Activated gamma-delta T cell treated with Interleukin-2 at 50 U/mL for 16 hours (primary cell): ENCODE measurements around the gene LYVE1.
"Not testable (repeated sequence)": the region's sequence is repeated elsewhere in the genome, so short reads cannot be mapped to it uniquely, and the experiment has no call there.

ENCODE experiments used
- DNase-seq: peaks from one replicate; pipeline ENCODE4 v3.0.0-alpha.2; 2020

Gene LYVE1, protein sequence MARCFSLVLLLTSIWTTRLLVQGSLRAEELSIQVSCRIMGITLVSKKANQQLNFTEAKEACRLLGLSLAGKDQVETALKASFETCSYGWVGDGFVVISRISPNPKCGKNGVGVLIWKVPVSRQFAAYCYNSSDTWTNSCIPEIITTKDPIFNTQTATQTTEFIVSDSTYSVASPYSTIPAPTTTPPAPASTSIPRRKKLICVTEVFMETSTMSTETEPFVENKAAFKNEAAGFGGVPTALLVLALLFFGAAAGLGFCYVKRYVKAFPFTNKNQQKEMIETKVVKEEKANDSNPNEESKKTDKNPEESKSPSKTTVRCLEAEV

DNA sequence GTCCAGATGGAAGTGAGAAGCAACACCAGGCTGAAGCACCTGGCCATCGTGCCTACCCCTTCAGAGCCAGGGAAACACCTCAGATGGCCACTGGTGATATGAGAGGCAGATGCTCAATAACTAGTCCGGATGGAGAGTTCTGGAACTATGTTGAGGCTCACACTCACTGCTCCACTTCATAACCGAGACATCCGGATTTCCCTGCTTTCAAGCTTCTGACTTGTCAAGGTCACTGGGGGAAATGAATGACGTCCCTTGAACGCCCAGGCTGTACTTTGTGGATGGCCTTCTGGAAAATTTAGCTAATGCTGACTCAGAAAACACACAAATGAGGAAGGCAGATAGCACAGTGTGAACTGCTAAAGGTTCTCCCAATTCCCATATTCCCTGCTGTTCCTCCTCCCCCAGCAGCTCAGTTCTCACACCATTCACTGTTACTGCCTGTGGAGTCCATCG, at the start of gene LYVE1:
Gene LYVE1 (minus strand): TSS at position 180 of the 456 bp plus-strand sequence. CDS start 133 bp downstream, at position 47.
- DNase-seq, result no peak

DNA sequence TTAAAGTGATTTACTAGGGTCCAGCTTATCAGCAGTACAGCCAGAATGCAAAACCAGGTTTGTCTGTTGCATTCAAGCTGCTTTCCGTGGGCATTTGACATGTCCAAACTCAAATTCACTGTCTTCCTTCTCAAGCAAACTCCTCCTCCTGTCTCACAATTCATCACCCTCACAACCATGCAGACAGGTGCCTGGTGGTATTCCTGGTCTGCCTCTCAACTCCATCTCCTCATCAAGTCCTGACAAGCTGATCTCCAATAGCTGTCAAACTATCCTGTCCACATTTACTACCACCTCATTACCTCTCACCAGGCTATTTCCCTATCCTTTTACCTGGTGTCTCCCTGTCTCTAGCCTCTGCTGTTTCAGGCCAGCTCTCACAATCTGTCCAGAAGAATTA, 49.1 kb upstream of the LYVE1 start:
- DNase-seq, result no peak

DNA sequence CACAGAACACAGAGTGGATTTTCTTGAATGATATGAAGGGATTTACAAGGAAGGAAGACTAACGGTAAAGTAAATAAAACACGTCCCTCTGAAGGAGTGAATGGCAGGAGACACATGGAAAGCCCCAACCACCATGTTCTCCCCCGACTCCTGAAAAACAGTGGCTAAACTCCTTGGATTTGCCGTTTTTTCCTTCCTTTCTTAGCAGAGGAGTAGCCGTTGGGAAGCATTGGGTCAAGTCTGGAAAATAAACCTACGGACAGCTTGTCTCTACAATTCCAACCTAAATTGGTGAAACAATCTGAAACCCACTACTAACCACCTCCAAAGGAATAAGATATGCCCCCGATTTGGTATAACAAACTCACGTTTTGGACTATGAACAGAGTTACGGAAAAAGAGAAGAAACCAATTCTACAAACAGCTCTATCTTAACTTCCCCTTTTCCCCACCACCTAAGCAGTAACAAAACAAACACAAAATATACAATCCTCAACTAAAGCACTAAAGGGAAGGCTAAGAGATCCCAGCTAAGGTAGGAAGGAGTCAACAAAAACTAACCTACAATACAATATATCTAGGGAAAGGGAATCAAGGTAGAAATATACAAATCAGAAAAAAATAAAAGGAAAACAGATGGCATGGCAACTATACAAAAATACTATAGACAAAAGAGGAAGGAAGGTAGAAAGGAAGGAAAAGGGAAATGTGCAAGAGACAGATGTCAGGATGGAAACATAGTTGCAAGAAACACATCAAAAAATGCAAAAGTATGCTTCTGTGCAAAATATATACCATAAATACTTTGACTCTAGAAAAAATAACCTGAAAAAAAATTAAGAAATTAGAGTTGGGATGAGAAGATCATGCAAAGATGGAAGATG, 43.8 kb upstream of the LYVE1 start:
- DNase-seq, result no peak

DNA sequence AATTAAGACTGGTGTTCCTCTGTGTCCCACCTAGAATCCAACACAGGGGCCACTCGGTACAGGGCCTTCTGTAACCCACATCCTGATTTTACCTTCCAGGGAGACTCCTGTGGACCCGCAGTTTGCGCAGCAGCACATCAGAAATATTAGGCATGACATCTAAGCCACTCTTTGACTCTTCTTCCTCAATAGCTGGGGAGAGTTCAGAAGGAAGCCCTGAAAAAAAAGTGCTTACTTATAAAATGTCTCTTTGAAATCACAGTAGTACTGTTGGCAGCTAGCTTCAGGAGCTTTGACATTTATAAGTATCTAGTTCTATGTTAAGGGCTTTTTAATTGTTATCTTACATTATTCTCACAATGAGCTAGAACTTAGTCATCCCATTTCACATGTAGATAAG, 41.2 kb upstream of the LYVE1 start:
- no peak for DNase-seq

DNA sequence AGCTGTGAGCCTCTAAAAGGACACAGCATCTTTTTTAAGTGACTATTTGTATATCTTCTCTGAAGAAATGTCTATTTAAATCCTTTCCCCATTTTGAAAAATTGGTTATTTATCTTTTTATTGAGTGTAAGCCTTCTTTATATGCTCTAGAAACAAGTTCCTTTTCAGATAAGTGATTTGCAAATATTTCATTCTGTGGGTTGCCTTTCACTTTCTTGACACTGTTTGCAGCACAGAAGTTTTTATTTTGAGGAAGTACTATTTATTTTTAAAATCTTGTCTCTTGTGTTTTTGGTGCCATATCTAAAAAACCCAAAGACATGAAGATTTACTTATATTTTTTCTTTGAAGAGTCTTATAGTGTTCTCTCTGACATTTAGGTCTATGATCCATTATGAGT, 40.1 kb upstream of the LYVE1 start:
- no peak for DNase-seq

DNA sequence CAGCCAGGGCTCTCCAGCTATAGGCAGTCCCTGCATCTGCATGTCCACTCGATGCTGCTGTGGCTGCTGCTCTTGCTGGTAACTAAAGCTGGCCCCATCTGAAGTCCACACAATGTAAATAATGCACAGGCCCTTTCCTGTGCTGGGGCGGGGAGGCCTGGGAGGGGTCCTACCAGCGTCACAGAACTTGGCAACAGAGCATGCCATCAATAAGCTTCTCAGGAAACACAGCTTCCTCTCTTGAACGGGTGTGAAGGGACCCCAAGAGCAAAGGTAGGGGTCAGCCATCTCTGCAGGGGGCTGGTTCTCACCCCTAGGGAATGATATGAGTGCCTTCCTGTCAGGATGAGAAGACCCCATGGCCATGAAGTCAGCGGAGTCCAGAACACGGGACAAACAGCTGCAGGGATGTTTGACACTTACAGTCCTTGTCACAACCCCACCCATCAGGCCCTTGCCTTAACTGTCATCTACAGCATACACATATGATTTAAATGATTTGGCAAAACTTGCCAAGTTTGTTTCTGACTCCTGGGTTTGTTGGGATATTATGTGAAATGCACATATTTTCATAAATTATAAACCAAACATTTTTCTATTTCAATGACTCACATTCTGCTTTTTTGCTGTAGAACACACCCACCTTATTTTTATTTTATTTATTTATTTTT, 39.1 kb upstream of the LYVE1 start:
- no peak for DNase-seq

DNA sequence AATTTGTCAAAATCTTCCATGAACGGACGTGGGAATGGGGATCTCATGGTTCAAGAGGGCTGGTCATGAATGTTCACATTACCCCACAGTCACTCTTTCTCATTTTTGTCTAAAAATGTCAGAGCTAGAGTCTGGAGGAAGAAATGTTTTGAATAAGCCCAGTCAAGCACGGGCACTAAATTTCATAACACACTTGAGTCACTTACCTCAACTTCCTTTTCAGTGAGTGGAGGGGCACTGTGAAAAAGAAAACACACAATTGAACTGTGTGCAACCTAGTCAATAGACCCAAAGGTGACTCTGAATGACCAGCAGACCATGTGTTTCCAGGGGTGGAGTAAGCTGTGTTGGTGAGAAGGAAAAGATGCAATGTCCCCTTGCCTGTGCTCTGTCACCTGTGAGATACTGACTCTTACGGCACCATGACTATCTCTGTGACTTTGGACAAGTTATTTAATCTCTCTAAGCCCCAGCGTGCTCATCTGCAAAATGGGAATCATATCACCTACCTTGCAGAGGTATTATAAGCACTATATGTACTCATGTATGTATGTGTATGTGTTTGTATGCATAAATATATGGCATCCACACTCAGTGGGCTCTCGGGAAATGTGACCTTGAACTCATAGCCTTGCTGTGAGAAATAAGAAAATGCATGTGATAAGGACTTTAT, 38.2 kb upstream of the LYVE1 start:
- DNase-seq, result no peak

DNA sequence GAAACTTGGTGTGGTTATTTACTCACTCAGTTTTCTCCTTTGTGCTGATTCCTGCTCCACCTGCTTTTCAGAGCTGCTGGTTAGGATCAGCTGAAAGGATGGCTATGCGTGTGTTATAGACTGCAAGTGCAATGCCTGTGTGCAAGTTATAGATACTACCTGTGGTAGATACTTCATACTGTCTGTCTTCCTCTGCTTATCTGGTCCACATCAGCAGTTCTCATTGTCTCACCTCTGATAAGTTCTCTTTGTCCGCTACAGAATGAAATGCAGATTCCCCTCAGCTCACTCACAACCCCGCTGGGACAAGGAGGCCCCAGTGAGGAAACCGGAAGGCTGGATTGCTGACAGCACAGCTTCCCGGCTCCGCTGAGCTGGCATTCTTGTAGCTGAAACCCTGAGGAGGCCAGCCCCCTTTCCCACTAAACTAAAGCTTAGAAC, 37.5 kb upstream of the LYVE1 start:
- no peak for DNase-seq

DNA sequence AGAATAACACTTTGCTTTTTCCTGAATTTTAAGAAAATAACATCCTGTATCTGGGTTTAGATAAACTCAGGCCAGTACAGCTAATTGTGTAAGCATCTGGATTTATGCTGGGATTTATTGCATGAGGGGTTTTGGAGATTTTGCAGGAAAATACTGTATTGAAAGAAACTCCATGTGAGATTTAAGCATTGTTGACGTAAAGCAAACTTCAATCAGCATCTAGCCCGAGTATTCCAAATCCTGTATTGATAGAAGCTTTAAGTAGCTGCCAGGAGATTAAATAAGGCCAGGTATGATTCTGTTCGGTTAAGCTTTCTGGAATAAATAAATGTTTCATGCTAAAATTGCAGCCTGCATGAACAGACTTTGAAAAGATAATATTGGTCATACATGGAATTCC, 36.3 kb upstream of the LYVE1 start:
- no peak for DNase-seq

DNA sequence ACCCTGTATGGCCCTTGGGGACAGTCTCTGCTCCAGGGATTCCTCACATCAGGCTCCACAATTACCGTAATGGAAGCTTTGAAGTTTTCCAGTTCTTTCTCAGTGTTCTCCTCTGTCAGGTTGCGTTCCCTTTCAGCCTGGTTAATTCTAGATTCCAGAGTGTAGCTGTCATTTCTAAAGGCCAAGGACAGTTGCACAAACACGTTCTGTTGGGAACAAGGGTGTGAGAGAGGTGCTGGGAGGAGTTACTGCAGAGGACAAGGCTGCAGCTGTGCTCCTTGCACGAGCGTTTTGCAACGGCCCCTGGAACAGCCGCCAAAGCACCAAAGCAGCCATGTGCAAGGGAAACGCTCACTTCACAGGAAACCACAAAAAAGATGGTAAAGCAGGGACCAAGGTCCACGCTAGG, 35.9 kb upstream of the LYVE1 start:
- no peak for DNase-seq

DNA sequence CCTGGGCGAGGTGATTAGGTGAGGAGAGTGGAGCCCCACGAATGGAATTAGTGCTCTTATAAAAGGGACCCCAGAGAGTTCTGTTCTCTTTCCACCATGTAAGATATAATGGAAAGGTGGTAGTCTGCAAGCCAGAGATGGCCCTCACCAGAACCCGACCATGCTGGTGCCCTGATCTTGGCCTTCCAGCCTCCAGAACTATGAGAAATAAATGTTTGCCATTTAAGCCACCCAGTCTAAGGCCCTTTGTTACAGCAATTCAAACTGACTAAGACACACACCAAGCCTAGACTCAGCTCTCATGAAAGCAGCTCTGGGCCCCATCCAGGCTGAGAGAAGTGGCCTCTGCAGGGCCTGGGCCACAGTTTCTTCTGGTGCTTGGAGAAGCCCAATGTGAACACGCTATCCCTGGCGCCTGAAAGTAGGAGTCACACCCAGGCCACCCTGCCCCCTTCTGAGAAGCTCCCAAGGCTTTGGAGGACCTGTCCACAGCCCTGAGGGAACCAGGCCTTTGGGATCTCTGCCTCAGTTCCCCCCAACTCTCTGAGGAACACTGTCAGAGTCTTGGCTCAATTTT, 35.3 kb upstream of the LYVE1 start:
- DNase-seq, result no peak

DNA sequence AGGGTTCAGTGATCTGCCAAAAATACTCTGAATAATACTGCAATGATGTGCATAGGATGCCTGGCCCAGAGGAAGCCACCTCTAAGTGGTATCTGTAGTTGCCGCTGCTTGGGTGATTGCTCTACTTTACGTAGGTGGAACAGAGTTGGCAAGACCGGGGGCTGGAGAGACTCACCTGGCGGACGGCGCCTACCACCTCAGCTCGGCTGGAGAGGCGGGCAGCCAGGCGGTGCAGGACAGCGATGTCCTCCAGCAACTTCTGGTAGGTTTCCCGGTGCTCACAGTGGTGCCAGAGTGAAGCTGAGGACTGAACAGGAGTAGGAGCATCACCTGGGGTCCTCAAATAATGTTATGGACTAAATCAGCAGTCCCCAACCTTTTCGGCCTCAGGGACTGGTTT, 34.5 kb upstream of the LYVE1 start:
- DNase-seq, result no peak

DNA sequence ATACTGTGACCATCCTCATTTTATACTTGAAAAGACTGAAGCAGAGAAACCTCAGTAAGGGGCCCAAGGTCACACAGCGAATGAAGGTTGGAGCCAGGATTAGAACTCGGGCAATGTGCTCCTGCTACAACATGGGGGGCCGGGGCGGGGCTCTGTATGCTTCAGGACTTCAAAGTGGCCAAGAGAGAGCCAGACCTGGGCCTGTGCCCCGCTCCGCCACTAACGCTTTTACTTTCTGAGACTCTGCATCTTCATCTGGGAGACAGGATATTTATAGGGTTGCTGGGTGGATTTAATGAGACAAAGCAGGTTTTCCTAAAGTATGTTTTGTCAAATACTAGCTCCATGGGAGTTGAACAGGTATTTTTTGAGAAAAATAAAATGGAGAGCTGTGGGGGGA, 33.9 kb upstream of the LYVE1 start:
- DNase-seq, result no peak

DNA sequence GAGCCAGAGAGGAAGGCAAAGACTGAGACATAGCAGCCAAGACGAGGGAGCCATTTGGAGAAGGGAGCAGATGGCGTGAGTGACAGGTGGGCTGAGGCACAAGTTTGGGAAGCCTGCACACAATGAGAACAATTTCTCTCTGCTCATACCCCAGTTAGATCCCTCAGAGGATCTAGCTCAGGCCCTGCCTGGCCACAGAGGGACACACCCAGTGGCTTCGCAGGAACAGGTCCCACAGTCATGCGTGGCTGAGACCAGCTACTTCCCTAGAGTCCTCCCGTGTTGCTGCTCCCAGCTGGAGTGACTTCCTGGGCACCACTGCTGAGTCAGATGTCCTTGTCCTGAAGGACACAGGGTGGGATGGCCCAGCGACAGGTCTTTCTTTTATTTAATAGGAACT, 33.4 kb upstream of the LYVE1 start:
- DNase-seq, result no peak

DNA sequence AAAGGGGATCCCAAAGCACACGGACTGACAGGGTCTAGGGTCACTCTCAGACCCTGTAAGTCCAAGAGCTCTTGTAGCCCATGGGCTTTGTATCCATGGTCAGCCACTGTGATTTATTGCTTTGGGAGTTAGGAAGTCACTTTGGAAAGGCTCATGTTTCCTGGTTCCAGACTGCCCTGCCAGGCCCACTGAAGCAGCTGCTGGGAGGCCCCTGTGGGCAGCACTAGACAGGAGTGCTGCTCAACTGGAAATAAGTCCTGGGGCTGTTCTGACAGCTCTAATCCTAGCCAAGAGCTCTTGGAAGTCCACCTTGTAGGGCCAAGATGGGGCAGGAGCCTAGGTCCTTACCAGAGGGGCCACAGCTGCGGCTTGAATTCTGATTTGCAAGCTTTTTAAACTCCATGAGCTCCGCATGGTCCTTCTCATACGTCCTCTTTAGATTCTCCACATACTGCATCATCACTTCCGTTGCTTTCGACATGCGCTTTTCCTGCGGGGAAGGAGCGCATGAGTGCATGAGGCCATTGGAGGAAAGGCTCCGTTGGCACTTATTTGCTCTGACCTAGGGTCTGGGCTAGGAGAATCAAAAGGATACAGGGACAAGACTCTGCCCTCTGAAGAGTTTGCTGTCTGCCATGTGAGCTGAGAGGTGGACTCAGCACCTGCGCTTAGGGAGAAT, 32.2 kb upstream of the LYVE1 start:
- DNase-seq, result no peak

DNA sequence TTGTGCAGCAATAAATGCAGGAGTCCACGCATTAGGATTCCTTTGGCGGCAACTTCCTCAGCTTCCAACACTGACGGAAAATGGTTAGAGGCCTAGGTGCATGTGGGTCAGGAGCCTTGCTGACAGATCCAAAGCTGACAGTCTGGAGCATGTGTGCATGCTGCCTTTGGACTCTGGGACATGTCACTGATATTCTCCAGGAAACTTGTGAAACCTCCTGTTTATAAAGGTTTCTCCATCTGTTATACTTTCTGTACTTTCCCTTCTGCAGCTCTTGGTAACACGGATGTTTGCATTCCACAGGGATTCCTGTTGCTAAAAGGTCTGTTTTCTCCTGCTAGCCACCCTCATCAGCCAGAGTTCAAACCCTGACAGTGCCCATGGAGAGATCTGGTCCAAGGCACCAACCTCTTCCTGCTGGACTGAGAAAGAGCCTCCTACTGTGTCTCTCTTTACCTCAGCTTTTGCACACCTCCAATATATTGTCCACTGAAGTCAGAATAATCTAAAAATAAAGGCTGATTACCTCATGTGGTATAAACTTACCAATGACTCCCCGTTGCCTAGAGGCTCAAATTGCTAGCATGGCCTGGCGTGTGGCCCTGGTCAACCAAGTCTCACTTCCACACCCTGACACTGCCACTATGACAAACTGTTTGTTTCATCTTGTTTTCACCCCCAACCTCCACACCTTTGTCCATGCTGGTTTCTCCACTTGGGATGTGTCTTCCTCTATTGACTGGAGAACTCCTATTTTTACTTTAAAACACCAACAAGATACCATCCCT, 31.1 kb upstream of the LYVE1 start:
- DNase-seq, result no peak

DNA sequence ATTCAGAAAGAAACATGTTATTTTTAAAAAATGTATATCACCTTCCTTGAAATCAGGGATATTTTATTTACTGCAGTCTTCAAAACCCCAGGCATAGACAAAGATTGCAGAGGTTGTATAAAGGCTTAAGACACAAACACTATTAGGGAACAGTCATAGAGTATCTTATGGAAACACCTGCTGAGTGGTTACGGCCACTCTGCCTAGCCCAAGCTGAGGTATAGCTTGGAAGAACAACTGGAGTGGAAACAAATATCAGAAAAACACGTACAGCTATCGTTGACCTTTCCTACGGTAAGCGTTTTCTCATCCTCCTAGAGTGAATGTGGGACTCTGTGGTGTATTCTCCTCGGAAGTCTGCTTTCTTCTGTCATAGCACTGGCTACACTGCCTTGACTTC, 30.4 kb upstream of the LYVE1 start:
- DNase-seq, result no peak

DNA sequence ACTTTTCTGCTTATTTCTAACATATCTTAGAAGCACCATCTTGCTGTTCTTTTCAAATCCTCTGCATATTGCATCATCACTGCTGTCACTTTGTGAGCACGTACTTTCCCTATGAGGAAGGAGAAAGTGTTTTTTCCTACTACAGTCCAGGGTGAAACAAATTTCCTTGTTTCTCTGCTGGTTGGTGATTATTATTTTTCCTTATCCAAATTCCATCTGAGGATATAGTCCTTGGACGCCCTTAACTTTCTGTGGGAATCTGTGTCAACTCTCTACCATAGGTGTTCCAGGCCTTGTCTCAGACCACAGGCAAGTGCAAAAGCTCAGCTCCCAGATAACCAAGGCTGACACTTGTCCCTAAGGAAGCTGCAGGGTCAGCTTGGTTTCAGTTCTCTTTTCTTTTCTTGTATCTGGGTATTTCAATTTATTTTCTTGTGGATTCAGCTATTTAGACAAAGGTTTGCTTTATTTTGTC, 29.4 kb upstream of the LYVE1 start:
- DNase-seq, result no peak

DNA sequence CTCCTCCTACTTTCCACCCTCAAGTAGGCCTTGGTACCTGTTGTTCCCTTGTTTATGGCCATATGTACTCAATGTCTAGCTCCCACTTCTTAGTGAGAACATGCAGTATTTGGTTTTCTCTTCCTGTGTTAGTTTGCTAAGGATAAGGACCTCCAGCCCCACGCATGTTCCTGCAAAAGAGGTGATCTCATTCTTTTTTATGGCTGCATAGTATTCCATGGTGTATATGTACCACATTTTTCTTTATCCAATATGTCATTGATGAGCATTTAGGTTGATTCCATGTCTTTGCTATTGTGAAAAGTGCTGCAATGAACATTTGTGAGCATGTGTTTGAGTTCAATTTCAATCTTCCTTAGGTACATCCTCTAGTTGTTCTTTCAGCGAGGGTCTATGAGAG, 27.4 kb upstream of the LYVE1 start:
- DNase-seq, result not testable (repeated sequence)

DNA sequence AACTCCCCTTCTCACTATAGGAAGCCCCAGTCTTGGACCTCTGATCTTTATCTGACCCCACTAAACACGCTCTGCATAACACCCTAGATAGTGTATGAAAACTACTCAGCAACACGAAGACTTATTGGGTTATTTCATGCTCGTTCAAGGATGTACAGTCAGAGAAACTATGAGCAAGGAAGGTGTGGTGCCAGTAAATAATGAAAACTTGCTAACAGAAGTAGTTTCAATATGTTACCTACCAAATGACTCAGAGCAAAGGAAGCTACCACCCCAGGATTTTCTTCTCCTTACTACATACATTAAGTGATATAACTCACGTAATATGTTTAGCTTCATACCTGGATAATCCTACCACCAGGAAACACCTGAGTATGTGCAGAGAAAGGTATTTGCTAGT, 25.9 kb upstream of the LYVE1 start:
- no peak for DNase-seq

DNA sequence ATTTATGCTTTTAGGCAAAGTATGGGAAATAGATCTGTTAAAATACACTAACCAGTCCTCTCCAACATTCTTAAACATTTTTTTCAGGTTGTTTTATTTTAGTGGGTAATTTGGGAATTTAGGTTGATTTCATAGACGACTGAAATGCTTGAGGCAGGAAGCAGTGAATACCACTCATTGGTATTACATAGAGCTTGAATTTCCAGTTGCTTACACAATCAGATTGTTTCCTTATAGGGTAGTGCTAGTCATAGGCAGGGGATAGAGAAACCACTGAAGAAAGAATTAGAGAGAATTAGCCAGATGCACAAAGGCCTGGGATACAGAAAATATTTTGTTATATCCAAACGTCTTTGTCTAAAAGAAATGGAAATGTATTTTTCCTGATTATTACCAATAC, 23.9 kb upstream of the LYVE1 start:
- DNase-seq, result no peak
